H1 (cell line): ENCODE measurements around the gene PRMT2. TPM values are rescaled to one million over a fixed set of nuclear protein-coding genes. Genes with fewer than 3 reads are reported as not detected.
"Not testable (repeated sequence)": the region's sequence is repeated elsewhere in the genome, so short reads cannot be mapped to it uniquely, and the experiment has no call there.

Experiments used
- CTCF ChIA-PET: fragments of 300-600 bp; sonication (Branson Sonifier 250); formaldehyde crosslinking; loops from one replicate; lab custom pipeline; 2021; ENCODE audit not compliant: partially characterized antibody; lab: Charles Lee
- POLR2A ChIA-PET: fragments of 300-600 bp; sonication (Branson Sonifier 250); formaldehyde crosslinking; loops from one replicate; lab custom pipeline; 2021; ENCODE audit warnings: inconsistent platforms; ENCODE audit not compliant: partially characterized antibody; lab: Charles Lee
- DNase-seq, 2 experiments: peaks; one replicate each; pipeline versions ENCODE4 v3.0.0 to v3.0.0-alpha.2; 2010 to 2022; ENCODE audit warnings: low spot score in 2 of 2, low read depth in 1 of 2, mixed read lengths in 1 of 2
- FAIRE-seq: peaks from 2 replicates; lab custom pipeline; 2011; peaks lifted over from hg19 to GRCh38; lab: Jason Lieb, UNC
- H2AFZ ChIP-seq: 2 replicates; pipeline ENCODE4 v1.8.1; 2012; ENCODE audit warnings: low read length, inconsistent platforms
- H2AK5ac ChIP-seq: 2 replicates; pipeline ENCODE4 v1.6.1; 2013; ENCODE audit warnings: low read depth, low read length
- H2BK120ac ChIP-seq: replicated peaks from 2 replicates; pipeline ENCODE3; 2013; ENCODE audit warnings: low read depth, low read length, inconsistent platforms
- H2BK12ac ChIP-seq: 2 replicates; pipeline ENCODE4 v1.6.1; 2013; ENCODE audit warnings: low read depth, low read length
- H2BK15ac ChIP-seq: 2 replicates; pipeline ENCODE4 v1.6.1; 2013; ENCODE audit warnings: low read length
- H2BK20ac ChIP-seq: 2 replicates; pipeline ENCODE4 v1.6.1; 2013; ENCODE audit warnings: low read length
- H2BK5ac ChIP-seq: 2 replicates; pipeline ENCODE4 v1.6.1; 2013; ENCODE audit warnings: low read depth, low read length
- H3K14ac ChIP-seq: 2 replicates; pipeline ENCODE4 v1.6.1; 2013; ENCODE audit warnings: inconsistent platforms; ENCODE audit not compliant: insufficient read length
- H3K18ac ChIP-seq: 2 replicates; pipeline ENCODE4 v1.6.1; 2013; ENCODE audit warnings: low read length; ENCODE audit errors: extremely low read depth
- H3K23ac ChIP-seq: 2 replicates; pipeline ENCODE4 v1.6.1; 2013; ENCODE audit warnings: inconsistent platforms; ENCODE audit not compliant: insufficient read length
- H3K23me2 ChIP-seq: 2 replicates; pipeline ENCODE4 v1.6.1; 2013; ENCODE audit warnings: low read depth, low read length
- H3K27ac ChIP-seq: 2 replicates; pipeline ENCODE4 v1.6.1; 2011; ENCODE audit warnings: low read depth, low read length, inconsistent platforms
- H3K27me3 ChIP-seq, 4 experiments: replicated peaks in 1 of 4; 1 replicate in 1 of 4; 2 replicates in 3 of 4; pipeline versions ENCODE4 v1.6.1 to v1.8.1; 2011 to 2013; ENCODE audit warnings: low read length in 3 of 4, mild to moderate bottlenecking in 3 of 4, inconsistent platforms in 2 of 4, mixed read lengths in 2 of 4, moderate library complexity in 1 of 4; ENCODE audit not compliant: control insufficient read depth in 3 of 4, insufficient read depth in 3 of 4; ENCODE audit errors: extremely low read depth in 1 of 4
- H3K36me3 ChIP-seq, 4 experiments: 2 replicates each; pipeline versions ENCODE4 v1.6.1 to v1.8.1; 2011 to 2013; ENCODE audit warnings: mild to moderate bottlenecking in 4 of 4, low read length in 3 of 4, moderate library complexity in 2 of 4, control low read depth in 1 of 4, inconsistent platforms in 1 of 4; ENCODE audit not compliant: insufficient read depth in 4 of 4, control insufficient read depth in 2 of 4
- H3K4ac ChIP-seq: replicated peaks from 2 replicates; pipeline ENCODE3; 2013; ENCODE audit warnings: low read length, low read depth, mixed read lengths, inconsistent platforms; ENCODE audit not compliant: insufficient read length
- H3K4me1 ChIP-seq, 4 experiments: replicated peaks in 1 of 4; 1 replicate in 1 of 4; 2 replicates in 3 of 4; pipeline versions ENCODE4 v1.6.1 to v1.8.1; 2011 to 2013; ENCODE audit warnings: low read length in 3 of 4, inconsistent platforms in 2 of 4, mixed read lengths in 1 of 4; ENCODE audit not compliant: insufficient read depth in 4 of 4, control insufficient read depth in 3 of 4
- H3K4me2 ChIP-seq, 2 experiments: 2 replicates each; pipeline versions ENCODE4 v1.6.1 to v1.8.1; 2011 to 2013; ENCODE audit warnings: low read depth in 2 of 2, low read length in 2 of 2, control low read depth in 1 of 2, inconsistent platforms in 1 of 2, mild to moderate bottlenecking in 1 of 2; ENCODE audit not compliant: insufficient read depth in 1 of 2
- H3K4me3 ChIP-seq, 4 experiments: fragments of 200-600, 300-600 bp in 1 of 4; sonication (generic), shearing (Covaris generic), sonication (Bioruptor Twin) in 1 of 4; 2 replicates each; pipeline versions ENCODE4 v1.5.1 to v1.8.1; 2011 to 2016; ENCODE audit warnings: low read length in 4 of 4, low read depth in 3 of 4, control low read depth in 2 of 4, inconsistent platforms in 2 of 4, mild to moderate bottlenecking in 2 of 4, mixed read lengths in 1 of 4, moderate library complexity in 1 of 4; ENCODE audit not compliant: insufficient read depth in 2 of 4; ENCODE audit errors: extremely low read depth in 1 of 4
- H3K56ac ChIP-seq: replicated peaks from 2 replicates; pipeline ENCODE3; 2013; ENCODE audit warnings: low read depth, mild to moderate bottlenecking, mixed read lengths, low read length, inconsistent platforms; ENCODE audit not compliant: insufficient read length
- H3K79me1 ChIP-seq: 2 replicates; pipeline ENCODE4 v1.6.1; 2013; ENCODE audit warnings: low read depth, low read length, control low read depth
- H3K79me2 ChIP-seq, 2 experiments: 2 replicates each; pipeline versions ENCODE4 v1.6.1 to v1.8.1; 2012 to 2013; ENCODE audit warnings: low read length in 2 of 2, mild to moderate bottlenecking in 2 of 2, inconsistent platforms in 1 of 2; ENCODE audit not compliant: insufficient read depth in 2 of 2, control insufficient read depth in 1 of 2
- H3K9ac ChIP-seq, 4 experiments: replicated peaks in 1 of 4; 1 replicate in 1 of 4; 2 replicates in 3 of 4; pipeline versions ENCODE4 v1.6.1 to v1.8.1; 2011 to 2013; ENCODE audit warnings: low read depth in 3 of 4, low read length in 3 of 4, control low read depth in 2 of 4, mild to moderate bottlenecking in 2 of 4, moderate library complexity in 2 of 4, inconsistent platforms in 1 of 4; ENCODE audit errors: extremely low read depth in 1 of 4
- H3K9me3 ChIP-seq, 2 experiments: 2 replicates each; pipeline versions ENCODE4 v1.6.1 to v1.8.1; 2012 to 2013; ENCODE audit warnings: mild to moderate bottlenecking in 2 of 2, moderate library complexity in 2 of 2, control low read depth in 1 of 2, inconsistent platforms in 1 of 2, low read depth in 1 of 2, low read length in 1 of 2, mixed read lengths in 1 of 2; ENCODE audit not compliant: insufficient read depth in 2 of 2
- H4K20me1 ChIP-seq, 2 experiments: replicated peaks in 1 of 2; 2 replicates each; pipeline versions ENCODE3 to v1.8.1; 2011 to 2013; ENCODE audit warnings: inconsistent platforms in 2 of 2, low read length in 2 of 2, mild to moderate bottlenecking in 1 of 2; ENCODE audit not compliant: insufficient read depth in 2 of 2, control insufficient read depth in 1 of 2
- H4K5ac ChIP-seq: 2 replicates; pipeline ENCODE4 v1.6.1; 2013; ENCODE audit warnings: low read length, low read depth, mixed read lengths, inconsistent platforms; ENCODE audit not compliant: insufficient read length
- H4K8ac ChIP-seq: 2 replicates; pipeline ENCODE4 v1.8.0; 2013; ENCODE audit warnings: mild to moderate bottlenecking, moderate library complexity, low read length, inconsistent platforms; ENCODE audit not compliant: insufficient read depth; ENCODE audit errors: extremely low read depth
- H4K91ac ChIP-seq: replicated peaks from 2 replicates; pipeline ENCODE3; 2013; ENCODE audit warnings: low read length, mixed read lengths, inconsistent platforms; ENCODE audit not compliant: insufficient read length
- WGBS, 2 experiments: shearing (Covaris generic) in 1 of 2; methylation state at CpG; one replicate each; pipeline versions ENCODE4 v1.1.6 to v1.1.7; 2013 to 2015; ENCODE audit warnings: low lambda C conversion rate in 2 of 2, mixed read lengths in 2 of 2, inconsistent platforms in 1 of 2, low coverage in 1 of 2, missing lambda C conversion rate in 1 of 2; ENCODE audit not compliant: insufficient replicate concordance in 2 of 2, insufficient coverage in 1 of 2, insufficient read length in 1 of 2; ENCODE audit errors: extremely low coverage in 1 of 2, missing lambda C conversion rate in 1 of 2; 5-methylcytosine and 5-hydroxymethylcytosine counted together
- polyA plus RNA-seq, 7 experiments: library from polyadenylated mRNA; depleted of rRNA in 3 of 7; stranded (reverse) in 5 of 7; unstranded in 2 of 7; fragments of >200 nt in 5 of 7; fragments of 200-250 nt in 2 of 7; gene quantifications; 1 replicate in 5 of 7; 2 replicates in 1 of 7; 4 replicates in 1 of 7; pipeline versions ENCODE4 v1.2.1 to v1.2.3, GENCODE V29; 2011 to 2013; ENCODE audit warnings: missing spikeins in 2 of 7, mixed read lengths in 2 of 7
- total RNA-seq: library from RNA; stranded (reverse); fragmentation: NEBNext Ultra II Directional; extraction: Animal tissue kit (Norgen Biotek cat#: 25700); gene quantifications from 2 replicates; pipeline ENCODE4 v1.2.1, GENCODE V29; 2021

The PRMT2 gene
- total and polyA plus RNA-seq, 2 of the 8 experiments (the other 6 are each of a cell fraction or from before 2014, with no cell fraction given), result 45.8 to 59.2 TPM

DNA sequence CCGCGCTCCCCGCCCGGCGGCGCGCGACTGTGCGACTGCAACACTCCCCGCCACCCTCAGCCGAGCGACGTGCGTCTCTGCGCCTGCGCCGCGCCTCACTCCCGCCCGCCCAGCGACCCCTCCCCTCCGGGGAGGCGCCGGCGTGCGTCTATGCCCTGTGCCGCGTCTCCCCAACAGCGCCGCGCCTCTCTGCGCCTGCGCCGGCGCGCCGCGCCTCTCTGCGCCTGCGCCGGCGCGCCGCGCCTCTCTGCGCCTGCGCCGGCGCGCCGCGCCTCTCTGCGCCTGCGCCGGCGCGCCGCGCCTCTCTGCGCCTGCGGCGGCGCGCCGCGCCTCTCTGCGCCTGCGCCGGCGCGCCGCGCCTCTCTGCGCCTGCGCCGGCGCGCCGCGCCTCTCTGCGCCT lies 63.2 kb downstream of the PRMT2 start:
- H3K56ac ChIP-seq, H2BK12ac ChIP-seq, FAIRE-seq, H3K79me1 ChIP-seq, CTCF ChIA-PET, H2BK15ac ChIP-seq, H4K91ac ChIP-seq, H3K18ac ChIP-seq, H2BK120ac ChIP-seq, H3K14ac ChIP-seq, H3K4me3 ChIP-seq, H3K27me3 ChIP-seq, H4K5ac ChIP-seq, H4K8ac ChIP-seq, POLR2A ChIA-PET, H3K23ac ChIP-seq, H3K36me3 ChIP-seq, H2AFZ ChIP-seq, H2AK5ac ChIP-seq, H3K9me3 ChIP-seq, H3K4me2 ChIP-seq, H3K4me1 ChIP-seq, H3K27ac ChIP-seq, H3K9ac ChIP-seq, H3K23me2 ChIP-seq, H4K20me1 ChIP-seq, DNase-seq, H2BK5ac ChIP-seq, H2BK20ac ChIP-seq, H3K79me2 ChIP-seq, H3K4ac ChIP-seq: not testable (repeated sequence)
- WGBS, 2 experiments, result no CpG with 5 or more reads among the region's 81 CpGs

DNA sequence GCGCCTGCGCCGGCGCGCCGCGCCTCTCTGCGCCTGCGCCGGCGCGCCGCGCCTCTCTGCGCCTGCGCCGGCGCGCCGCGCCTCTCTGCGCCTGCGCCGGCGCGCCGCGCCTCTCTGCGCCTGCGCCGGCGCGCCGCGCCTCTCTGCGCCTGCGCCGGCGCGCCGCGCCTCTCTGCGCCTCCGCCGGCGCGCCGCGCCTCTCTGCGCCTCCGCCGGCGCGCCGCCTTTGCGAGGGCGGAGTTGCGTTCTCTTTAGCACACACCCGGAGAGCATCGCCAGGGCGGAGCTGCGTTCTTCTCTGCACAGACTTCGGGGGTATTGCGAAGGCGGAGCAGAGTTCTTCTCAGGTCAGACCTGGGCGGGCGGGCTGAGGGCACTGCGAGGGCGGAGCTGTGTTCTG lies 63.6 kb downstream of the PRMT2 start:
- H2BK12ac ChIP-seq, H3K4me3 ChIP-seq, H3K36me3 ChIP-seq, H3K79me2 ChIP-seq, H3K9ac ChIP-seq, H3K4me2 ChIP-seq, H3K4me1 ChIP-seq, H3K18ac ChIP-seq, H2BK15ac ChIP-seq, H3K27me3 ChIP-seq, H4K20me1 ChIP-seq, H3K14ac ChIP-seq, H2BK5ac ChIP-seq, H2BK120ac ChIP-seq, CTCF ChIA-PET, DNase-seq, H3K79me1 ChIP-seq, H4K91ac ChIP-seq, FAIRE-seq, H2BK20ac ChIP-seq, H3K23ac ChIP-seq, H2AK5ac ChIP-seq, H2AFZ ChIP-seq, H3K9me3 ChIP-seq, H3K23me2 ChIP-seq, H4K8ac ChIP-seq, H3K56ac ChIP-seq, H3K27ac ChIP-seq, H4K5ac ChIP-seq, POLR2A ChIA-PET, H3K4ac ChIP-seq: not testable (repeated sequence)
- no CpG with 5 or more reads among the region's 69 CpGs for WGBS, 2 experiments
